HepG2 (cell line): Measurements from ENCODE around the gene CACNG1. TPM values are rescaled to one million over a fixed set of nuclear protein-coding genes. Genes with fewer than 3 reads are reported as not detected.

Experiments
- ATAC-seq: fragments of 200-7000 bp; cut with Tn5 transposase; 3 replicates; pipeline ENCODE4 v1.9.1; 2020; ENCODE audit warnings: mild to moderate bottlenecking, moderate library complexity
- BruUV-seq: library from RNA; stranded (reverse); fragments of 400-500 nt; replicated peaks from 2 replicates; lab custom pipeline; 2021; lab: Mats Ljungman, UMichigan
- CTCF ChIA-PET: fragments of 300-600 bp; formaldehyde crosslinking; extraction: SDS; loops from one replicate; lab custom pipeline; 2021; ENCODE audit warnings: low total read pairs, inconsistent platforms, low intra/inter-chr PET ratio; lab: Yijun Ruan, JAX
- POLR2A ChIA-PET: fragments of 350-600 bp; sonication (Branson Sonifier 250); formaldehyde crosslinking; loops from one replicate; lab custom pipeline; 2020; ENCODE audit warnings: antibody characterized with exemption, inconsistent platforms; lab: Yijun Ruan, JAX
- DNase-seq: peaks from one replicate; pipeline ENCODE4 v3.0.0-alpha.2; 2015; ENCODE audit warnings: low spot score
- FAIRE-seq: peaks from 3 replicates; lab custom pipeline; 2011; peaks lifted over from hg19 to GRCh38; lab: Jason Lieb, UNC
- H2AFZ ChIP-seq: one replicate; pipeline ENCODE4 v1.6.1; 2011; ENCODE audit warnings: low read length, inconsistent platforms
- H3K27ac ChIP-seq: fragments of 300-600 bp; 3 replicates; pipeline ENCODE4 v1.8.0; 2011; ENCODE audit warnings: mixed run types, mild to moderate bottlenecking, mixed read lengths, low read length, inconsistent platforms; ENCODE audit not compliant: insufficient read depth; ENCODE audit errors: extremely low read length
- H3K27me3 ChIP-seq, 2 experiments: fragments of 200-600 bp in 1 of 2; 2 replicates in 1 of 2; 3 replicates in 1 of 2; pipeline versions ENCODE4 v1.6.0 to v1.8.0; 2011; ENCODE audit warnings: low read length in 2 of 2, mild to moderate bottlenecking in 2 of 2, moderate library complexity in 2 of 2, inconsistent platforms in 1 of 2; ENCODE audit not compliant: insufficient read depth in 2 of 2, control insufficient read depth in 1 of 2
- H3K36me3 ChIP-seq, 2 experiments: fragments of 200-600 bp in 1 of 2; replicated peaks in 1 of 2; 2 replicates in 1 of 2; 3 replicates in 1 of 2; pipeline versions ENCODE4 v1.5.1 to v1.8.0; 2011; ENCODE audit warnings: low read length in 2 of 2, inconsistent platforms in 1 of 2; ENCODE audit not compliant: insufficient read depth in 2 of 2, control insufficient read depth in 1 of 2
- H3K4me1 ChIP-seq: 2 replicates; pipeline ENCODE4 v1.5.1; 2012; ENCODE audit warnings: low read length, inconsistent platforms; ENCODE audit not compliant: insufficient read depth
- H3K4me2 ChIP-seq: 2 replicates; pipeline ENCODE4 v1.6.0; 2011; ENCODE audit warnings: low read depth, low read length, inconsistent platforms
- H3K4me3 ChIP-seq, 3 experiments: fragments of 200-600 bp in 1 of 3; sonication (generic), shearing (Covaris generic) in 1 of 3; replicated peaks in 1 of 3; 2 replicates each; pipeline ENCODE4 v1.5.1; 2011 to 2016; ENCODE audit warnings: low read length in 3 of 3, inconsistent platforms in 2 of 3, low read depth in 2 of 3, mild to moderate bottlenecking in 2 of 3, control low read depth in 1 of 3, mixed read lengths in 1 of 3; ENCODE audit not compliant: insufficient read depth in 1 of 3
- H3K79me2 ChIP-seq: one replicate; pipeline ENCODE4 v1.6.1; 2011; ENCODE audit warnings: low read length, inconsistent platforms; ENCODE audit not compliant: insufficient read depth
- H3K9ac ChIP-seq: 2 replicates; pipeline ENCODE4 v1.6.0; 2011; ENCODE audit warnings: mild to moderate bottlenecking, low read depth, low read length, inconsistent platforms; ENCODE audit not compliant: insufficient read depth
- H3K9me3 ChIP-seq: 2 replicates; pipeline ENCODE4 v1.5.1; 2012; ENCODE audit warnings: mild to moderate bottlenecking, low read length
- H4K20me1 ChIP-seq: 2 replicates; pipeline ENCODE4 v1.6.0; 2011; ENCODE audit warnings: inconsistent platforms, mild to moderate bottlenecking, low read length, moderate library complexity; ENCODE audit not compliant: insufficient read depth
- AGO1 ChIP-seq: fragments of 200-400 bp; formaldehyde crosslinking; IDR thresholded peaks from 2 replicates; pipeline ENCODE4 v1.6.1; 2017; ENCODE audit warnings: mild to moderate bottlenecking, low read depth, low read length, moderate library complexity; ENCODE audit not compliant: poor library complexity, severe bottlenecking
- RFXANK ChIP-seq: IDR thresholded peaks from 2 replicates; pipeline ENCODE4 v1.6.1; 2016
- SIX4 ChIP-seq: sonication (generic); formaldehyde crosslinking; IDR thresholded peaks from 2 replicates; pipeline ENCODE4 v1.4.0; 2020; ENCODE audit warnings: missing genetic modification reagents
- ZNF160 ChIP-seq: sonication (generic); formaldehyde crosslinking; IDR thresholded peaks from 2 replicates; pipeline ENCODE4 v1.8.0; 2022; ENCODE audit warnings: mild to moderate bottlenecking, inconsistent platforms, missing genetic modification reagents
- ZNF839 ChIP-seq: sonication (generic); formaldehyde crosslinking; IDR thresholded peaks from 2 replicates; pipeline ENCODE4 v1.4.0; 2020; ENCODE audit warnings: missing genetic modification reagents, mild to moderate bottlenecking, borderline replicate concordance
- ZSCAN30 ChIP-seq: sonication (generic); formaldehyde crosslinking; IDR thresholded peaks from 2 replicates; pipeline ENCODE4 v1.5.0; 2020; ENCODE audit warnings: mild to moderate bottlenecking, missing genetic modification reagents
- WGBS: methylation state at CpG from one replicate; pipeline ENCODE4 v1.1.6; 2017; ENCODE audit warnings: low lambda C conversion rate; 5-methylcytosine and 5-hydroxymethylcytosine counted together
- in situ Hi-C: cut with HindIII; loops from 2 replicates; pipeline ENCODE4 v1.10.0; 2017; ENCODE audit warnings: low pct_unique_long_range_greater_than_20kb; ENCODE audit not compliant: extremely low pct_ligation_motif_present
- intact Hi-C: fragments of 100-400 bp; cut with micrococcal nuclease; formaldehyde crosslinking; loops from one replicate; pipeline ENCODE4 v1.10.0; 2022; ENCODE audit not compliant: unreplicated experiment
- polyA plus RNA-seq, 8 experiments: library from polyadenylated mRNA; depleted of rRNA in 3 of 8; stranded (reverse) in 7 of 8; unstranded in 1 of 8; fragments of >200 nt; fragmentation: Illumina TruSeq in 4 of 8; extraction: Trizol in 4 of 8; gene quantifications; 2 replicates each; pipeline versions ENCODE4 v1.2.1 to v1.2.3, GENCODE V29; 2011 to 2016; ENCODE audit warnings: low read depth in 4 of 8, missing spikeins in 1 of 8, mixed read lengths in 1 of 8; ENCODE audit not compliant: insufficient read depth in 1 of 8
- total RNA-seq, 5 experiments: library from RNA; depleted of rRNA; stranded (reverse); fragments of >200 nt; fragmentation: Illumina TruSeq; extraction: Trizol; gene quantifications; 2 replicates each; pipeline ENCODE4 v1.2.3, GENCODE V29; 2016; ENCODE audit warnings: low read depth in 1 of 5
- TF ChIP-seq, protein P1 (sequence below): sonication (generic); formaldehyde crosslinking; IDR thresholded peaks from one replicate; pipeline ENCODE4 v1.5.1; 2020; ENCODE audit warnings: mild to moderate bottlenecking, missing genetic modification reagents; ENCODE audit errors: not compliant biosample characterization
- TF ChIP-seq, protein P2 (sequence below): IDR thresholded peaks from 2 replicates; pipeline ENCODE4 v1.6.1; 2016; ENCODE audit warnings: missing compliant biosample characterization, missing genetic modification reagents, borderline replicate concordance
- TF ChIP-seq, protein P3 (sequence below): sonication (generic); formaldehyde crosslinking; IDR thresholded peaks from 2 replicates; pipeline ENCODE4 v1.5.0; 2020; ENCODE audit warnings: missing genetic modification reagents

Gene CACNG1
- total and polyA plus RNA-seq, 2 of the 13 experiments (the other 11 are each of a cell fraction or from before 2014, with no cell fraction given): not detected

DNA sequence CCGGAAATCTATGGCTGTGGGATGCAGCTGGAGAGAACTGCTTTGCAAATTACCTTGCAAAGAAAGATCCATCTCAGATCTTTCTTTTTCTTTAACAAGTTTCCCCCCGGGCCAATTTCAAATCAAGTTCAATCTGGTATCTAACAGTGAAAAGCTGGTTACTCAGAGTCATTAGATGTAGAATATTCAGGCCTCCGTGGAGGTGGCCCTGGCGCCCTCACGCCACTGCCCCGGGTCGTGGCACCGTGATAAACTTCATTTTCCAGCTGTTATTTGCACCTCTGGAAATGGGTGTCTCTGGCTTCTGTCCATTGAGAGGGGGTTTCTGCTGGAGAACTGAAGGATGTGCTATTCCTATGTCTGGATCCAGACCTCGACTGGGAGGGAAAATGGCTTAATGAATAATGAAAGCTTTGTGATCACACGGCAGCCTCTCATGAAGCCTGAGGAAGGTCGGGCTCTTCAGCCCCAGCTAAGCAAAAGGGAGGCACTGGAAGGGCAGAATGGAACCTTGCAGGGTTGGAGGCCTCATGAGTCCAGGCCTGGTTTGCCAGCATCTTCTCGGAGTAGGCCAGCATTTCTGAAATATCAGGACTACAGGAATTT is 49.3 kb upstream of the CACNG1 start (continued):
- TF ChIP-seq, protein P1, sequence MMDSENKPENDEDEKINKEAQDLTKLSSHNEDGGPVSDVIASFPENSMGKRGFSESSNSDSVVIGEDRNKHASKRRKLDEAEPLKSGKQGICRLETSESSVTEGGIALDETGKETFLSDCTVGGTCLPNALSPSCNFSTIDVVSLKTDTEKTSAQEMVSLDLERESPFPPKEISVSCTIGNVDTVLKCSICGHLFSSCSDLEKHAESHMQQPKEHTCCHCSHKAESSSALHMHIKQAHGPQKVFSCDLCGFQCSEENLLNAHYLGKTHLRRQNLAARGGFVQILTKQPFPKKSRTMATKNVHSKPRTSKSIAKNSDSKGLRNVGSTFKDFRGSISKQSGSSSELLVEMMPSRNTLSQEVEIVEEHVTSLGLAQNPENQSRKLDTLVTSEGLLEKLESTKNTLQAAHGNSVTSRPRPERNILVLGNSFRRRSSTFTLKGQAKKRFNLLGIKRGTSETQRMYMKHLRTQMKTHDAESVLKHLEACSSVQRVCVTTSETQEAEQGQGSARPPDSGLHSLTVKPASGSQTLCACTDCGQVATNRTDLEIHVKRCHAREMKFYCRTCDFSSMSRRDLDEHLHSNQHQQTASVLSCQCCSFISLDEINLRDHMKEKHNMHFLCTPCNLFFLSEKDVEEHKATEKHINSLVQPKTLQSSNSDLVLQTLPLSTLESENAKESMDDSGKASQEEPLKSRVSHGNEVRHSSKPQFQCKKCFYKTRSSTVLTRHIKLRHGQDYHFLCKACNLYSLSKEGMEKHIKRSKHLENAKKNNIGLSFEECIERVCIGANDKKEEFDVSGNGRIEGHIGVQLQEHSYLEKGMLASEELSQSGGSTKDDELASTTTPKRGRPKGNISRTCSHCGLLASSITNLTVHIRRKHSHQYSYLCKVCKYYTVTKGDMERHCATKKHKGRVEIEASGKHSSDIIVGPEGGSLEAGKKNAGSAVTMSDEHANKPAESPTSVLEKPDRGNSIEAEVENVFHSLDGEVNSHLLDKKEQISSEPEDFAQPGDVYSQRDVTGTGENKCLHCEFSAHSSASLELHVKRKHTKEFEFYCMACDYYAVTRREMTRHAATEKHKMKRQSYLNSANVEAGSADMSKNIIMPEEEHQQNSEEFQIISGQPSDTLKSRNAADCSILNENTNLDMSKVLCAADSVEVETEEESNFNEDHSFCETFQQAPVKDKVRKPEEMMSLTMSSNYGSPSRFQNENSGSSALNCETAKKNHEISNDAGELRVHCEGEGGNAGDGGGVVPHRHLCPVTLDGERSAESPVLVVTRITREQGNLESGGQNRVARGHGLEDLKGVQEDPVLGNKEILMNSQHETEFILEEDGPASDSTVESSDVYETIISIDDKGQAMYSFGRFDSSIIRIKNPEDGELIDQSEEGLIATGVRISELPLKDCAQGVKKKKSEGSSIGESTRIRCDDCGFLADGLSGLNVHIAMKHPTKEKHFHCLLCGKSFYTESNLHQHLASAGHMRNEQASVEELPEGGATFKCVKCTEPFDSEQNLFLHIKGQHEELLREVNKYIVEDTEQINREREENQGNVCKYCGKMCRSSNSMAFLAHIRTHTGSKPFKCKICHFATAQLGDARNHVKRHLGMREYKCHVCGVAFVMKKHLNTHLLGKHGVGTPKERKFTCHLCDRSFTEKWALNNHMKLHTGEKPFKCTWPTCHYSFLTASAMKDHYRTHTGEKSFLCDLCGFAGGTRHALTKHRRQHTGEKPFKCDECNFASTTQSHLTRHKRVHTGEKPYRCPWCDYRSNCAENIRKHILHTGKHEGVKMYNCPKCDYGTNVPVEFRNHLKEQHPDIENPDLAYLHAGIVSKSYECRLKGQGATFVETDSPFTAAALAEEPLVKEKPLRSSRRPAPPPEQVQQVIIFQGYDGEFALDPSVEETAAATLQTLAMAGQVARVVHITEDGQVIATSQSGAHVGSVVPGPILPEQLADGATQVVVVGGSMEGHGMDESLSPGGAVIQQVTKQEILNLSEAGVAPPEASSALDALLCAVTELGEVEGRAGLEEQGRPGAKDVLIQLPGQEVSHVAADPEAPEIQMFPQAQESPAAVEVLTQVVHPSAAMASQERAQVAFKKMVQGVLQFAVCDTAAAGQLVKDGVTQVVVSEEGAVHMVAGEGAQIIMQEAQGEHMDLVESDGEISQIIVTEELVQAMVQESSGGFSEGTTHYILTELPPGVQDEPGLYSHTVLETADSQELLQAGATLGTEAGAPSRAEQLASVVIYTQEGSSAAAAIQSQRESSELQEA: no peak
- TF ChIP-seq AGO1 (no peak), ZNF839 (no peak)
- TF ChIP-seq, all 625 proteins: peak for 0

DNA sequence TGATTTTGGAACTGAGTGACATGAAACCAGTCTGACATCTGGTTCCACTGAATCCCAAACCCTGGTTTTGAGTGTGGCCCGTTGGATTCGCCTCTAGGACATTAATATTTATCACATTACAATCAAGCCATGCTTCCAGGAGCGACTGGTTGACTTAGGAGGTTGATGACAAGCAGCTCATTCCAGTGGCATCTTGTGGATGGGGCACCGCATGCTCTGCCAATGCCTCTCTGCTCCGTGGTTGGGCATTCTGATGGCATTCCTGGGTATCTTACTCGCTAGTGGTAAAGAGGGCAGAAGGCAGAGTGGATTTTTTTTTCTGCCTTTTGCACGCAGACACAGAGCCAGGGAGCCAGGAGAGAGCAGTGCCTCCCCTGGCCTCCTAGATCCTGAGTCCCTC is 48.4 kb upstream of the CACNG1 start:
- ChIA-PET CTCF (no interaction called here), POLR2A (no interaction called here)
- no peaks in the 10 kb centered on the region for H3K4me1 ChIP-seq
- peaks cover 6 to 38% of the 10 kb centered on the region in 2 experiments for H3K27me3 ChIP-seq
- no peaks in the 10 kb centered on the region for H4K20me1 ChIP-seq
- no peaks in the 10 kb centered on the region for H3K9me3 ChIP-seq
- H3K4me2 ChIP-seq: no peak overlapping the region
- ATAC-seq: no peak
- intact Hi-C loops: no loop called here
- no peak overlapping the region for H3K4me3 ChIP-seq
- H3K27ac ChIP-seq: no peak overlapping the region
- in situ Hi-C loops: no loop called here
- H2AFZ ChIP-seq: no peak overlapping the region
- WGBS: 31% methylated on average over 7 of the region's 7 CpGs
- no peak for DNase-seq
- no peaks in the 10 kb centered on the region for H3K36me3 ChIP-seq
- BruUV-seq: no TSS peak
- FAIRE-seq: no peak
- no peak overlapping the region for H3K9ac ChIP-seq
- TF ChIP-seq ZSCAN30 (CRISPR knock-in tag) (no peak), RFXANK (CRISPR knock-in tag) (no peak), ZNF839 (no peak), ZNF160 (no peak), SIX4 (no peak)
- TF ChIP-seq, protein P2, sequence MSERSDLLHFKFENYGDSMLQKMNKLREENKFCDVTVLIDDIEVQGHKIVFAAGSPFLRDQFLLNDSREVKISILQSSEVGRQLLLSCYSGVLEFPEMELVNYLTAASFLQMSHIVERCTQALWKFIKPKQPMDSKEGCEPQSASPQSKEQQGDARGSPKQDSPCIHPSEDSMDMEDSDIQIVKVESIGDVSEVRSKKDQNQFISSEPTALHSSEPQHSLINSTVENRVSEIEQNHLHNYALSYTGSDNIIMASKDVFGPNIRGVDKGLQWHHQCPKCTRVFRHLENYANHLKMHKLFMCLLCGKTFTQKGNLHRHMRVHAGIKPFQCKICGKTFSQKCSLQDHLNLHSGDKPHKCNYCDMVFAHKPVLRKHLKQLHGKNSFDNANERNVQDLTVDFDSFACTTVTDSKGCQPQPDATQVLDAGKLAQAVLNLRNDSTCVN (CRISPR knock-in tag): no peak
- TF ChIP-seq, protein P3, sequence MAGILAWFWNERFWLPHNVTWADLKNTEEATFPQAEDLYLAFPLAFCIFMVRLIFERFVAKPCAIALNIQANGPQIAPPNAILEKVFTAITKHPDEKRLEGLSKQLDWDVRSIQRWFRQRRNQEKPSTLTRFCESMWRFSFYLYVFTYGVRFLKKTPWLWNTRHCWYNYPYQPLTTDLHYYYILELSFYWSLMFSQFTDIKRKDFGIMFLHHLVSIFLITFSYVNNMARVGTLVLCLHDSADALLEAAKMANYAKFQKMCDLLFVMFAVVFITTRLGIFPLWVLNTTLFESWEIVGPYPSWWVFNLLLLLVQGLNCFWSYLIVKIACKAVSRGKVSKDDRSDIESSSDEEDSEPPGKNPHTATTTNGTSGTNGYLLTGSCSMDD (CRISPR knock-in tag): no peak
- TF ChIP-seq, all 625 proteins: peak for 0
- H3K79me2 ChIP-seq: no peaks in the 10 kb centered on the region
